Measurements from ENCODE around the gene PRKAB1.
"Not testable (repeated sequence)": the region's sequence is repeated elsewhere in the genome, so short reads cannot be mapped to it uniquely, and the experiment has no call there.

The PRKAB1 gene

GRCh38 chr12:119634743-119635142 lies 33.2 kb upstream of the PRKAB1 start:
- Histone ChIP-seq H3K4me1 (ENCODE audit: control insufficient read depth, insufficient read depth, low read length) (no peaks in the 10 kb centered on the region), H3K27me3 (ENCODE audit: control insufficient read depth, insufficient read depth, low read length) (peaks cover 10% of the 10 kb centered on the region), H3K4me3 (ENCODE audit: low read depth, low read length) (no peak overlapping the region), H3K9ac (ENCODE audit: low read length) (no peak overlapping the region), H3K9me3 (ENCODE audit: control insufficient read depth, insufficient read depth, low read depth, low read length) (no peaks in the 10 kb centered on the region), H3K27ac (ENCODE audit: low read depth, low read length) (no peak overlapping the region), H3K36me3 (ENCODE audit: control insufficient read depth, insufficient read depth, low read length) (no peaks in the 10 kb centered on the region)

- Histone ChIP-seq H3K36me3 (ENCODE audit: control insufficient read depth, insufficient read depth, low read length) (no peaks in the 10 kb centered on the region), H3K4me3 (ENCODE audit: low read depth, low read length) (no peak overlapping the region), H3K9me3 (ENCODE audit: control insufficient read depth, insufficient read depth, low read depth, low read length) (no peaks in the 10 kb centered on the region), H3K9ac (ENCODE audit: low read length) (no peak overlapping the region), H3K27ac (ENCODE audit: low read depth, low read length) (no peak overlapping the region), H3K4me1 (ENCODE audit: control insufficient read depth, insufficient read depth, low read length) (no peaks in the 10 kb centered on the region), H3K27me3 (ENCODE audit: control insufficient read depth, insufficient read depth, low read length) (0 out of 2 replicates have a peak, but pooled peaks cover 3% of the 10 kb centered on the region)
These were observed 24.9 kb upstream of the PRKAB1 start for GRCh38 chr12:119642986-119643385.

- Histone ChIP-seq H3K9me3 (ENCODE audit: control insufficient read depth, insufficient read depth, low read depth, low read length) (no peaks in the 10 kb centered on the region), H3K4me1 (ENCODE audit: control insufficient read depth, insufficient read depth, low read length) (no peaks in the 10 kb centered on the region), H3K9ac (ENCODE audit: low read length) (no peak overlapping the region), H3K4me3 (ENCODE audit: low read depth, low read length) (no peak overlapping the region), H3K36me3 (ENCODE audit: control insufficient read depth, insufficient read depth, low read length) (no peaks in the 10 kb centered on the region), H3K27me3 (ENCODE audit: control insufficient read depth, insufficient read depth, low read length) (0 out of 2 replicates have a peak, but pooled peaks cover 3% of the 10 kb centered on the region), H3K27ac (ENCODE audit: low read depth, low read length) (no peak overlapping the region)
These were observed 23.0 kb upstream of the PRKAB1 start for GRCh38 chr12:119644930-119645329.

GRCh38 chr12:119645535-119646059 lies 22.3 kb upstream of the PRKAB1 start:
- Histone ChIP-seq H3K9ac (ENCODE audit: low read length) (no peak overlapping the region), H3K4me1 (ENCODE audit: control insufficient read depth, insufficient read depth, low read length) (no peaks in the 10 kb centered on the region), H3K36me3 (ENCODE audit: control insufficient read depth, insufficient read depth, low read length) (no peaks in the 10 kb centered on the region), H3K4me3 (ENCODE audit: low read depth, low read length) (no peak overlapping the region), H3K27ac (ENCODE audit: low read depth, low read length) (no peak overlapping the region), H3K27me3 (ENCODE audit: control insufficient read depth, insufficient read depth, low read length) (0 out of 2 replicates have a peak, but pooled peaks cover 3% of the 10 kb centered on the region), H3K9me3 (ENCODE audit: control insufficient read depth, insufficient read depth, low read depth, low read length) (no peaks in the 10 kb centered on the region)

GRCh38 chr12:119649202-119649808 lies 18.6 kb upstream of the PRKAB1 start:
- Histone ChIP-seq H3K9ac (ENCODE audit: low read length) (no peak overlapping the region), H3K27ac (ENCODE audit: low read depth, low read length) (no peak overlapping the region), H3K4me3 (ENCODE audit: low read depth, low read length) (no peak overlapping the region), H3K27me3 (ENCODE audit: control insufficient read depth, insufficient read depth, low read length) (0 out of 2 replicates have a peak, but pooled peaks cover 3% of the 10 kb centered on the region), H3K36me3 (ENCODE audit: control insufficient read depth, insufficient read depth, low read length) (no peaks in the 10 kb centered on the region), H3K9me3 (ENCODE audit: control insufficient read depth, insufficient read depth, low read depth, low read length) (no peaks in the 10 kb centered on the region; the same call in 1 of the 2 replicates), H3K4me1 (ENCODE audit: control insufficient read depth, insufficient read depth, low read length) (no peaks in the 10 kb centered on the region)

GRCh38 chr12:119652665-119653064 lies 15.3 kb upstream of the PRKAB1 start:
- no peaks in the 10 kb centered on the region; the same call in 1 of the 2 replicates for H3K9me3 ChIP-seq (ENCODE audit: control insufficient read depth, insufficient read depth, low read depth, low read length)
- H3K4me3 ChIP-seq (ENCODE audit: low read depth, low read length) = no peak overlapping the region
- no peaks in the 10 kb centered on the region for H3K36me3 ChIP-seq (ENCODE audit: control insufficient read depth, insufficient read depth, low read length)
- no peaks in the 10 kb centered on the region for H3K4me1 ChIP-seq (ENCODE audit: control insufficient read depth, insufficient read depth, low read length)
- no peaks in the 10 kb centered on the region for H3K27me3 ChIP-seq (ENCODE audit: control insufficient read depth, insufficient read depth, low read length)
- no peak overlapping the region for H3K9ac ChIP-seq (ENCODE audit: low read length)
- H3K27ac ChIP-seq (ENCODE audit: low read depth, low read length) = no peak overlapping the region

DNA sequence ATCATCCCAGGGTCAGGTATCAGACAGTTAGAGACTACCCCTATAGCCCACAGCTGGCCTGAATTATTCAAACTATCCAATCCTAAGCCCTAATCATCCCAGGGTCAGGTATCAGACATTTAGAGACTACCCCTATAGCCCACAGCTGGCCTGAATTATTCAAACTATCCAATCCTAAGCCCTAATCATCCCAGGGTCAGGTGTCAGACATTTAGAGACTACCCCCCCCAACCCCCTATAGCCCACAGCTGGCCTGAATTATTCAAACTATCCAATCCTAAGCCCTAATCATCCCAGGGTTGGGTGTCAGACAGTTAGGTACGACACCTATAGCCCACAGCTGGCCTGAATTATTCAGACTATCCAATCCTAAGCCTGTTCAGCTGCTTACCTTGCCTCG lies 10.9 kb upstream of the PRKAB1 start:
- H3K4me3 ChIP-seq (ENCODE audit: low read depth, low read length); H3K9ac ChIP-seq (ENCODE audit: low read length); H3K4me1 ChIP-seq (ENCODE audit: control insufficient read depth, insufficient read depth, low read length); H3K27ac ChIP-seq (ENCODE audit: low read depth, low read length); H3K36me3 ChIP-seq (ENCODE audit: control insufficient read depth, insufficient read depth, low read length); H3K9me3 ChIP-seq (ENCODE audit: control insufficient read depth, insufficient read depth, low read depth, low read length); H3K27me3 ChIP-seq (ENCODE audit: control insufficient read depth, insufficient read depth, low read length): not testable (repeated sequence)

GRCh38 chr12:119658166-119658565 lies 9.8 kb upstream of the PRKAB1 start:
- not testable (repeated sequence) for H3K9ac ChIP-seq (ENCODE audit: low read length); H3K4me3 ChIP-seq (ENCODE audit: low read depth, low read length); H3K36me3 ChIP-seq (ENCODE audit: control insufficient read depth, insufficient read depth, low read length); H3K27ac ChIP-seq (ENCODE audit: low read depth, low read length); H3K27me3 ChIP-seq (ENCODE audit: control insufficient read depth, insufficient read depth, low read length); H3K4me1 ChIP-seq (ENCODE audit: control insufficient read depth, insufficient read depth, low read length); H3K9me3 ChIP-seq (ENCODE audit: control insufficient read depth, insufficient read depth, low read depth, low read length)

DNA sequence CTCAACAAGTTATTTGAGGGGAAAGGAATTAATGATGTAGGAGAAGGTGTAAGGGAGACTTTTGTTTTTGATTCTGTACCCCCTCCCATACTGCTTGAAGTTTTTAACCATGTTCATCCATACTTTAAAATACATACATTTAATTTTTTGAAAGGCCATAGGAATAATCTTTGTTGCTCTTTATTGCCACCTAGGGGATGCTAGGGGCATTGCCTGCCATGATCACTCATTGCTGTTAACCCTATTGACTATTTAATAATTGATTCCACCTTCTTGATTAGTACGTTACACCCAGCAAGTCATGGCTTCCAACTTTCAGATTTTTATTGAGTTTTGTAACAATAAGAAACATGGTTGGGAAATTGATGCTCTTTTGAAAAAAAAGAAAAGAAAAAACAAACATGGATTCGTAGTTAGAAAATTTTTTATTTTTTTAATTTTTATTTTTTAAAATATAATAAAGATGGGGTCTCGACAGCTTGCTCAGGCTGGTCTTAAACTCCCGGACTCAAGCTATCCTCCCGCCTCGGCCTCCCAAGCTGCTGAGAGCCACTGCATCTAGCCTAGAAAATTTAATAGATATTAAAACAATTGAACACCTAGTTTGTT lies 8.5 kb upstream of the PRKAB1 start:
- no peaks in the 10 kb centered on the region for H3K36me3 ChIP-seq (ENCODE audit: control insufficient read depth, insufficient read depth, low read length)
- H3K9me3 ChIP-seq (ENCODE audit: control insufficient read depth, insufficient read depth, low read depth, low read length) = no peaks in the 10 kb centered on the region; the same call in 1 of the 2 replicates
- H3K9ac ChIP-seq (ENCODE audit: low read length) = no peak overlapping the region
- no peaks in the 10 kb centered on the region for H3K4me1 ChIP-seq (ENCODE audit: control insufficient read depth, insufficient read depth, low read length)
- H3K27ac ChIP-seq (ENCODE audit: low read depth, low read length) = no peak overlapping the region
- H3K4me3 ChIP-seq (ENCODE audit: low read depth, low read length) = no peak overlapping the region
- peaks cover 3% of the 10 kb centered on the region; the same call in 1 of the 2 replicates for H3K27me3 ChIP-seq (ENCODE audit: control insufficient read depth, insufficient read depth, low read length)

- Histone ChIP-seq H3K9me3 (ENCODE audit: control insufficient read depth, insufficient read depth, low read depth, low read length) (no peaks in the 10 kb centered on the region), H3K9ac (ENCODE audit: low read length) (no peak overlapping the region), H3K4me3 (ENCODE audit: low read depth, low read length) (no peak overlapping the region), H3K27me3 (ENCODE audit: control insufficient read depth, insufficient read depth, low read length) (peaks cover 3% of the 10 kb centered on the region; the same call in 1 of the 2 replicates), H3K36me3 (ENCODE audit: control insufficient read depth, insufficient read depth, low read length) (no peaks in the 10 kb centered on the region), H3K4me1 (ENCODE audit: control insufficient read depth, insufficient read depth, low read length) (no peaks in the 10 kb centered on the region), H3K27ac (ENCODE audit: low read depth, low read length) (no peak overlapping the region)
These were observed 7.9 kb upstream of the PRKAB1 start for GRCh38 chr12:119660076-119660475.

DNA sequence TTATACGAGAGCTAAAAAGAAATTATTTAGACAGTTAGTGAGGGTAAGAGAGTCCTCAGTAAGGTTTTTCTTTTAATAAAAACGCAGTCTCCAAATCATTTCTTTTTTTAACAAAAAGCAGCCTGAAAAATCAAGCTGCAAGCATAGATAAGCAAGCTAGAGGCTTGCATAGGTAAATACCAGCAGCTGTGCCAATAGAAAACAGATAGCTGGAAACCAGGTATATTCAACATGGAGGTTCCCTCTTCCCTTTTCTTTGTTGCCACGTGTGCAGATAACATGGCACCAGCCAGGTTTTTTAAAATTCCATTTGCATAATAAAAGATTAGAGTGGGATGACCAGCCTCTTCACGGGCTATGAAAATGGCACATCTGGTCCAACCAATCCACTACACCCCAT lies 6.1 kb upstream of the PRKAB1 start:
- H3K9ac ChIP-seq (ENCODE audit: low read length) = no peak overlapping the region
- no peak overlapping the region for H3K4me3 ChIP-seq (ENCODE audit: low read depth, low read length)
- no peaks in the 10 kb centered on the region for H3K36me3 ChIP-seq (ENCODE audit: control insufficient read depth, insufficient read depth, low read length)
- no peak overlapping the region for H3K27ac ChIP-seq (ENCODE audit: low read depth, low read length)
- peaks cover 3% of the 10 kb centered on the region; the same call in 1 of the 2 replicates for H3K27me3 ChIP-seq (ENCODE audit: control insufficient read depth, insufficient read depth, low read length)
- no peaks in the 10 kb centered on the region for H3K4me1 ChIP-seq (ENCODE audit: control insufficient read depth, insufficient read depth, low read length)
- H3K9me3 ChIP-seq (ENCODE audit: control insufficient read depth, insufficient read depth, low read depth, low read length) = no peaks in the 10 kb centered on the region

Measured in HUES6 (cell line).